ENCODE data around the gene TROAP.

The TROAP gene

GRCh38 chr12:49322708-49323523, at the start of gene TROAP:
TSS of gene TROAP (plus strand) at chr12:49323255. CDS start at chr12:49323609, 354 bp downstream.
- peak; percentile 98 for DNase-seq (ENCODE audit: low read depth)
- H3K4me3 ChIP-seq (ENCODE audit: control insufficient read depth, low read depth, low read length), result peak within 1 kb of the TSS; percentile 94
- TF ChIP-seq, protein P1, sequence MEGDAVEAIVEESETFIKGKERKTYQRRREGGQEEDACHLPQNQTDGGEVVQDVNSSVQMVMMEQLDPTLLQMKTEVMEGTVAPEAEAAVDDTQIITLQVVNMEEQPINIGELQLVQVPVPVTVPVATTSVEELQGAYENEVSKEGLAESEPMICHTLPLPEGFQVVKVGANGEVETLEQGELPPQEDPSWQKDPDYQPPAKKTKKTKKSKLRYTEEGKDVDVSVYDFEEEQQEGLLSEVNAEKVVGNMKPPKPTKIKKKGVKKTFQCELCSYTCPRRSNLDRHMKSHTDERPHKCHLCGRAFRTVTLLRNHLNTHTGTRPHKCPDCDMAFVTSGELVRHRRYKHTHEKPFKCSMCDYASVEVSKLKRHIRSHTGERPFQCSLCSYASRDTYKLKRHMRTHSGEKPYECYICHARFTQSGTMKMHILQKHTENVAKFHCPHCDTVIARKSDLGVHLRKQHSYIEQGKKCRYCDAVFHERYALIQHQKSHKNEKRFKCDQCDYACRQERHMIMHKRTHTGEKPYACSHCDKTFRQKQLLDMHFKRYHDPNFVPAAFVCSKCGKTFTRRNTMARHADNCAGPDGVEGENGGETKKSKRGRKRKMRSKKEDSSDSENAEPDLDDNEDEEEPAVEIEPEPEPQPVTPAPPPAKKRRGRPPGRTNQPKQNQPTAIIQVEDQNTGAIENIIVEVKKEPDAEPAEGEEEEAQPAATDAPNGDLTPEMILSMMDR (conservative IDR thresholded peaks at IDR 0.05; ENCODE audit: control insufficient read depth, insufficient read depth, low read depth, low read length), result no peak

- H3K4me3 ChIP-seq (ENCODE audit: control insufficient read depth, low read depth, low read length), result no peak overlapping the region
- TF ChIP-seq, protein P1 (conservative IDR thresholded peaks at IDR 0.05; ENCODE audit: control insufficient read depth, insufficient read depth, low read depth, low read length), result no peak
- no peak for DNase-seq (ENCODE audit: low read depth)
These were observed 49.2 kb upstream of the TROAP start for GRCh38 chr12:49273726-49274395.

GRCh38 chr12:49274396-49275069, 48.5 kb upstream of the TROAP start:
- TF ChIP-seq, protein P1 (conservative IDR thresholded peaks at IDR 0.05; ENCODE audit: control insufficient read depth, insufficient read depth, low read depth, low read length), result no peak
- DNase-seq (ENCODE audit: low read depth), result peak; percentile 18
- no peak overlapping the region for H3K4me3 ChIP-seq (ENCODE audit: control insufficient read depth, low read depth, low read length)

DNA sequence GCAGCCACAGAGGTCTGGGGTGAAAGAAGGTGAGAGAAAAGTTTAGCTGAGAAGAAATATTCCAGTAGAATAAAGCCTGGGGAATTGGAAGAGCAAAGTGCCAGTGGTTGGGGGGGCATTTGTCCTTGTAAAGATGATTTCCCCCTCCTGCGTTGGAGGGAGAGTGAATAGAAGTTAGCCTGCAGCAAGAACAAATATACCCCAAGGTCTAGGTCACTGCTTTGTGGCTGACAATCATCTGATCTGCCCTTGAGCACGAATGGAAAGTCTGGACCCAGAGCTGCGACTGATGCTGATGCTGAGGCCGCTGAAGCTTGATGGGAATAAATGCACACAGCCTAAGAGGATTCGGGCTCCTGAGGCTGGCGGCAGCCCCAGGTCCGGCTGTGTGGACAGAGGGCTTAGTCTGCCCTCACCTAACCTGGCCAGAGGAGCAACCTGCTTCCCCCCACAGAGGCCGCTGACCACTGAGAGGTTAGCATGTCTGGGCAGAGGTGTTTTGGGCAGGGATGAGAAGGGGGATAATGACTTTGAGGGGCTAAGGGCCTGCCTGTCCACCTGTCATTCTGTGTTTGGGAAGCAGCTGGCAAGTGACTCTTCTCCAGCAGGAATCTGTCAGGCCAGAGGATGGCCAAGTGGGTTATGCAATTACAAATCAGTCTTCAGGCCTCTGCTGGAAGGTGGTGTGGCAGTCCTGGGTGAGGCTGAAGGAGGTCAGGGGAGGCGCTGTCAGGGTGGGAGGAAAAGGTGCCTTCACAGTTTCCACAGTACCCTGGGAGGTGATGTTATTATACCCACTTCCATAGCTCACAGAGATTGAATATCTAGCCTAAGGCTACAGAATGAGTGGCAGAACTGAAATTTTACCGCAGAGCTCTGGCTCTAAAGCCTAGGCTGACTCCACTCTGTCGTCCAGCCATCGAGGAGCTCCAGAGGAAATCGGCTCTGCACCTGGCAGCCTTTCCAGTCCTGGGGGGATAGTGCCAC, 46.5 kb upstream of the TROAP start:
- no peak for DNase-seq (ENCODE audit: low read depth)
- TF ChIP-seq, protein P1 (conservative IDR thresholded peaks at IDR 0.05; ENCODE audit: control insufficient read depth, insufficient read depth, low read depth, low read length), result no peak

GRCh38 chr12:49277466-49277865, 45.6 kb upstream of the TROAP start:
- DNase-seq (ENCODE audit: low read depth), result no peak
- TF ChIP-seq, protein P1 (conservative IDR thresholded peaks at IDR 0.05; ENCODE audit: control insufficient read depth, insufficient read depth, low read depth, low read length), result no peak
- H3K4me3 ChIP-seq (ENCODE audit: control insufficient read depth, low read depth, low read length), result no peak overlapping the region

More for the DNA sequence above, 46.5 kb upstream of the TROAP start:
- no peak overlapping the region for H3K4me3 ChIP-seq (ENCODE audit: control insufficient read depth, low read depth, low read length)

Data from fibroblast of mammary gland (primary cell).